ENCODE results near the gene LTC4S. TPM values are rescaled to one million over a fixed set of nuclear protein-coding genes. Genes with fewer than 3 reads are reported as not detected.
A peak's percentile ranks its signal among the peaks of the same experiment; 100 is the strongest.

Gene LTC4S
- total and polyA plus RNA-seq, 9 of the 15 experiments (the other 6 are each of a cell fraction or from before 2014, with no cell fraction given) = 0.17 to 0.77 (median 0.75) TPM; not detected in 6

DNA sequence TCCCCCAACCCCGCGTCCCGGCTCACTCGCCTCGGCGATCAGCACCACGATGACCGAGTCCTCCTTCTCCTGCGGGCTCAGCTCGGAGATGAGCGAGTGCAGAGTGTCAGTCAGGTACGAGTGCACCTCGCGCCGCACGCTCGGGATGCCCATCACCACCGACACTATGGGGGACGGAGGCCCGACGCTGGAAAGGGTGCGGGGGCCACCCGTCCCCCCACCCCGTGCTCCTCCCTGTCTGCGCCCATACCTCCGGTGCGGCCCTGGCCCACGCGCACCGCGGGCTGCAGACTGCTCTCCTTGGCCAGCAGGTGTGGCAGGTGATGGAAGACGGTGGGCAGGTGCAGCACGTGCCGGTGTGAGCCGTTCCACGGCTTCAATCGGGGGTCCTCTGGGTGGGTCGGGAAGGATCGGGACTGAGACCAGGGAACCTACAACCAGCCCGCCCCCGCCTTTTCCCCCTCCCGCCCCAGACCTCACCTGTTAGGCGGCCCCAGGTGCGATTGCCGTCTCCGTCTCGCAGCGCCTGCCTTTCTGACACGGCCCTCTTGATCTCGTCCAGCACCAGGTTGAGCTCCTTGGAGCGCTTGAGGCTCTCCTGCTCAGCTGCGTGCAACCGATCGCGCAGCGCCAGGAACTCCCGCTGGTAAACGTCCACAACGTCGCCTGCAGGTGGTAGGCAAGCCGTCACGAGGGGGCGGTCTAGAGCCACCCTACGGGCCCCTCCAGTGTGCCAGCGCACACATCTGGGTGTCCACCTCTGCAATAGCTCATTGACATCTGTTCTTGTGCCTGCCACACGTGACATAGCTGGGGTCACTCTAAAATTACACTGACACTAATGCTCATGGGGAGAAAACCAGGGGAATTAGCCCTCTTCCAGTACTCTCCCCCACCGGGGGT, 7.8 kb downstream of the LTC4S start (continued):
- TF ChIP-seq ZNF239 (CRISPR knock-in tag; IDR thresholded peaks at IDR 0.05) (no peak), MAFG (tag; conservative IDR thresholded peaks at IDR 0.05) (no peak), ARID2 (IDR thresholded peaks at IDR 0.05) (no peak), TSC22D4 (tag; IDR thresholded peaks at IDR 0.05) (no peak)
- TF ChIP-seq, protein P1, sequence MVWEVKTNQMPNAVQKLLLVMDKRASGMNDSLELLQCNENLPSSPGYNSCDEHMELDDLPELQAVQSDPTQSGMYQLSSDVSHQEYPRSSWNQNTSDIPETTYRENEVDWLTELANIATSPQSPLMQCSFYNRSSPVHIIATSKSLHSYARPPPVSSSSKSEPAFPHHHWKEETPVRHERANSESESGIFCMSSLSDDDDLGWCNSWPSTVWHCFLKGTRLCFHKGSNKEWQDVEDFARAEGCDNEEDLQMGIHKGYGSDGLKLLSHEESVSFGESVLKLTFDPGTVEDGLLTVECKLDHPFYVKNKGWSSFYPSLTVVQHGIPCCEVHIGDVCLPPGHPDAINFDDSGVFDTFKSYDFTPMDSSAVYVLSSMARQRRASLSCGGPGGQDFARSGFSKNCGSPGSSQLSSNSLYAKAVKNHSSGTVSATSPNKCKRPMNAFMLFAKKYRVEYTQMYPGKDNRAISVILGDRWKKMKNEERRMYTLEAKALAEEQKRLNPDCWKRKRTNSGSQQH (CRISPR knock-in tag; IDR thresholded peaks at IDR 0.05) = no peak

DNA sequence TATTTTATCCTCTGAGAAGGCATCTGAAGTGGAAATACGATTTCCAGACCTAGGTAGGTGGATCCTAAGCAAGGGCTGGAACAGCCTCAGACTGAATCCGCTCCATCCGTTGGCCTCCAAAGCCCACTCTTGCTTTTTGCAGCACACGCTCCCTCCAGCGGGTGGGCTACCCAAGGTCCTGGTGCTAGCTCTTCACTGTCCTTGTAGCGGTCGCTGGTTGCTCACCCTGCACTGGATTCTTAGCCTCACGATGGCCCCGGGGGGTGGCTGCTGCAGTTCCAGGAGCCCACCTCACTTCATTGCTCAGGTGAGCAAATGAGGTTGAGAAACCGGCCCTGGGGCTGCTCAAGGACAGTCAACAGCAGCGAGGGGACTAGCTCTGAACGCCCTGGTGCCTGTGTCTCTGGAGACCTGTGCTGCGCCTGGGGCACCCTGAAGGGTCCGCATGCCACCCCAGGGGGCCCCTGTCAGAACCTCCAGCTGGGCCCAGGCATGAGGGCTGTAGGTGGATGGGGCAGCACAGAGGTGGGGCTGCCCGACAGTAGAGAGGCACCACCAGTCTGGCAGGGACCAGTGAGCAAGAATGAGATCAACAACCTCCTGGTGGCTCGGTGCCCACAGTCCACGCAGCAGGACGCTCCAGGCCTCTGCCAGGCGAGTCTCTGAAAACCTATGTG, 8.6 kb downstream of the LTC4S start:
- Histone ChIP-seq H3K4me2 (ENCODE audit: insufficient read depth, low read length) (no peak overlapping the region), H3K4me1 (replicated peaks in 1 of 2; ENCODE audit: control insufficient read depth in 2 of 2, insufficient read depth in 2 of 2, low read length in 2 of 2) (peaks cover 23 to 72% of the 10 kb centered on the region in 2 experiments), H3K9me3 (replicated peaks; ENCODE audit: control insufficient read depth, insufficient read depth, low read depth, low read length) (no peaks in the 10 kb centered on the region), H3K79me2 (ENCODE audit: control insufficient read depth, insufficient read depth, low read length) (peaks cover 42% of the 10 kb centered on the region), H3K27me3 (ENCODE audit: control insufficient read depth in 2 of 2, insufficient read depth in 2 of 2, low read length in 2 of 2) (no peaks in the 10 kb centered on the region), H3K9ac (ENCODE audit: insufficient read depth in 1 of 2, low read depth in 2 of 2, low read length in 2 of 2) (peak overlapping the region in 1 of 2 experiments; percentile 75; a peak in 2 of 4 replicates), H3K9me1 (ENCODE audit: control insufficient read depth, insufficient read depth, low read length) (peaks cover 6% of the 10 kb centered on the region), H3K4me3 (no peak overlapping the region), H2AFZ (ENCODE audit: low read depth, low read length) (no peak overlapping the region), H4K20me1 (replicated peaks; ENCODE audit: control insufficient read depth, insufficient read depth, low read length) (no peaks in the 10 kb centered on the region), H3K36me3 (ENCODE audit: control insufficient read depth, insufficient read depth, low read length) (peaks cover 69% of the 10 kb centered on the region; the same call in 2 of the 3 replicates), H3K27ac (ENCODE audit: extremely low read depth, low read depth, low read length) (no peak overlapping the region)
- DNase-seq (ENCODE audit: extremely low read depth in 1 of 4, low spot score in 3 of 4) (no peak), FAIRE-seq (no peak), ATAC-seq (no peak)
- intact Hi-C loops (cut with micrococcal nuclease) (no loop called here), in situ Hi-C loops (cut with MboI) (no loop called here)
- POLR2A ChIA-PET = interaction anchor here (0.5 to 1.8 kb wide), 10 partner anchors 10 to 1482 kb away, joined by 3 to 4 read pairs (median 3); no protein-coding TSS in a partner anchor
- no TSS peak for BruUV-seq (replicated peaks)
- CTCF ChIA-PET (ENCODE audit: low intra/inter-chr PET ratio) = no interaction called here
- WGBS (ENCODE audit: insufficient coverage, low coverage, missing lambda C conversion rate) = 96% methylated on average over 19 of the region's 19 CpGs
- TF ChIP-seq RBM25 (IDR thresholded peaks at IDR 0.05; ENCODE audit: low read depth, low read length, severe bottlenecking) = no peak
- TF ChIP-seq NR2F6 (CRISPR knock-in tag; IDR thresholded peaks at IDR 0.05) = no peak
- TF ChIP-seq, protein P2, sequence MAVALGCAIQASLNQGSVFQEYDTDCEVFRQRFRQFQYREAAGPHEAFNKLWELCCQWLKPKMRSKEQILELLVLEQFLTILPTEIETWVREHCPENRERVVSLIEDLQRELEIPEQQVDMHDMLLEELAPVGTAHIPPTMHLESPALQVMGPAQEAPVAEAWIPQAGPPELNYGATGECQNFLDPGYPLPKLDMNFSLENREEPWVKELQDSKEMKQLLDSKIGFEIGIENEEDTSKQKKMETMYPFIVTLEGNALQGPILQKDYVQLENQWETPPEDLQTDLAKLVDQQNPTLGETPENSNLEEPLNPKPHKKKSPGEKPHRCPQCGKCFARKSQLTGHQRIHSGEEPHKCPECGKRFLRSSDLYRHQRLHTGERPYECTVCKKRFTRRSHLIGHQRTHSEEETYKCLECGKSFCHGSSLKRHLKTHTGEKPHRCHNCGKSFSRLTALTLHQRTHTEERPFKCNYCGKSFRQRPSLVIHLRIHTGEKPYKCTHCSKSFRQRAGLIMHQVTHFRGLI (CRISPR knock-in tag; IDR thresholded peaks at IDR 0.05) = no peak
- no peak for TF ChIP-seq ZNF589 (CRISPR knock-in tag; IDR thresholded peaks at IDR 0.05; ENCODE audit: low read depth)
- TF ChIP-seq TBL1XR1 (IDR thresholded peaks at IDR 0.05; ENCODE audit: low read length in 2 of 2) = no peak
- TF ChIP-seq, protein P3, sequence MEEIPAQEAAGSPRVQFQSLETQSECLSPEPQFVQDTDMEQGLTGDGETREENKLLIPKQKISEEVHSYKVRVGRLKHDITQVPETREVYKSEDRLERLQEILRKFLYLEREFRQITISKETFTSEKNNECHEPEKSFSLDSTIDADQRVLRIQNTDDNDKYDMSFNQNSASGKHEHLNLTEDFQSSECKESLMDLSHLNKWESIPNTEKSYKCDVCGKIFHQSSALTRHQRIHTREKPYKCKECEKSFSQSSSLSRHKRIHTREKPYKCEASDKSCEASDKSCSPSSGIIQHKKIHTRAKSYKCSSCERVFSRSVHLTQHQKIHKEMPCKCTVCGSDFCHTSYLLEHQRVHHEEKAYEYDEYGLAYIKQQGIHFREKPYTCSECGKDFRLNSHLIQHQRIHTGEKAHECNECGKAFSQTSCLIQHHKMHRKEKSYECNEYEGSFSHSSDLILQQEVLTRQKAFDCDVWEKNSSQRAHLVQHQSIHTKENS (CRISPR knock-in tag; IDR thresholded peaks at IDR 0.05) = no peak
- no peak for TF ChIP-seq KAT2B (IDR thresholded peaks at IDR 0.05; ENCODE audit: low read depth, low read length)
- TF ChIP-seq POLR2G (IDR thresholded peaks at IDR 0.05; ENCODE audit: low read depth, low read length) = 0 out of 2 replicates have a peak, but pooled peaks have one; percentile 24
- TF ChIP-seq SRSF9 (IDR thresholded peaks at IDR 0.05; ENCODE audit: borderline replicate concordance, low read depth, low read length) = no peak
- TF ChIP-seq NFYB (IDR thresholded peaks at IDR 0.05; ENCODE audit: extremely low read depth, insufficient read length) = no peak

All from K562 (cell line).